ENCODE data around the gene COMT.
A peak's percentile ranks its signal among the peaks of the same experiment; 100 is the strongest.

GRCh38 chr22:19955241-19956128 is 13.9 kb downstream of the COMT start:
- TF ChIP-seq CTCF (IDR thresholded peaks at IDR 0.05) (no peak), POLR2A (IDR thresholded peaks at IDR 0.05) (no peak), POLR2AphosphoS5 (IDR thresholded peaks at IDR 0.05) (peak in 1 of 2 donors; percentile 9), EP300 (IDR thresholded peaks at IDR 0.05) (no peak)

Measured in upper lobe of left lung (tissue), 4 donors.